Panc1 (cell line): ENCODE results near the gene CCDC178. TPM values are rescaled to one million over a fixed set of nuclear protein-coding genes. Genes with fewer than 3 reads are reported as not detected.

Experiments
- ATAC-seq: fragments of 200-7000 bp; cut with Tn5 transposase; 2 replicates; pipeline ENCODE4 v1.9.1; 2020; ENCODE audit warnings: mild to moderate bottlenecking, moderate library complexity
- BruUV-seq: library from RNA; stranded (reverse); fragments of 400-500 nt; replicated peaks from 2 replicates; lab custom pipeline; 2021; lab: Mats Ljungman, UMichigan
- CTCF ChIA-PET: fragments of 300-600 bp; sonication (Branson Sonifier 250); formaldehyde crosslinking; loops from one replicate; lab custom pipeline; 2022; ENCODE audit warnings: antibody characterized with exemption; lab: Charles Lee
- POLR2A ChIA-PET: fragments of 300-600 bp; sonication (Branson Sonifier 250); formaldehyde crosslinking; loops from one replicate; lab custom pipeline; 2022; ENCODE audit warnings: antibody characterized with exemption; lab: Charles Lee
- DNase-seq: peaks from one replicate; pipeline ENCODE4 v3.0.0-alpha.2; 2010; ENCODE audit warnings: low read depth, low spot score
- H3K27ac ChIP-seq: 2 replicates; pipeline ENCODE4 v1.5.1; 2011; ENCODE audit warnings: mild to moderate bottlenecking, low read length, inconsistent platforms
- H3K27me3 ChIP-seq: fragments of 200-500 bp; sonication (Bioruptor generic); 2 replicates; pipeline ENCODE4 v1.6.0; 2014; ENCODE audit warnings: low read length, inconsistent platforms; ENCODE audit not compliant: control insufficient read depth, insufficient read depth
- H3K36me3 ChIP-seq: fragments of 200-500 bp; sonication (Bioruptor generic); 2 replicates; pipeline ENCODE4 v1.5.1; 2014; ENCODE audit warnings: inconsistent platforms, mild to moderate bottlenecking, low read length, moderate library complexity; ENCODE audit not compliant: control insufficient read depth, insufficient read depth
- H3K4me1 ChIP-seq: 2 replicates; pipeline ENCODE4 v1.5.1; 2011; ENCODE audit warnings: inconsistent platforms, mild to moderate bottlenecking, low read length, moderate library complexity; ENCODE audit not compliant: control insufficient read depth, insufficient read depth
- H3K4me3 ChIP-seq, 2 experiments: 2 replicates each; pipeline ENCODE4 v1.5.1; 2011 to 2012; ENCODE audit warnings: low read depth in 2 of 2, low read length in 2 of 2, mild to moderate bottlenecking in 2 of 2, inconsistent platforms in 1 of 2, moderate library complexity in 1 of 2
- H3K9me3 ChIP-seq: fragments of 200-500 bp; sonication (Bioruptor generic); 2 replicates; pipeline ENCODE4 v1.5.1; 2014; ENCODE audit warnings: low read depth, mild to moderate bottlenecking, inconsistent platforms, low read length, moderate library complexity; ENCODE audit not compliant: control insufficient read depth, insufficient read depth
- POLR2AphosphoS5 ChIP-seq: IDR thresholded peaks from 2 replicates; pipeline ENCODE4 v1.6.1; 2012; ENCODE audit warnings: mild to moderate bottlenecking, low read depth, low read length, moderate library complexity
- SIN3A ChIP-seq: IDR thresholded peaks from 2 replicates; pipeline ENCODE4 v1.6.1; 2012; ENCODE audit warnings: low read depth, mild to moderate bottlenecking, low read length, moderate library complexity, borderline replicate concordance; ENCODE audit not compliant: insufficient read depth
- TCF7L2 ChIP-seq: IDR thresholded peaks from 2 replicates; pipeline ENCODE4 v1.6.1; 2011; ENCODE audit warnings: mild to moderate bottlenecking, low read depth, low read length, inconsistent platforms
- in situ Hi-C: cut with HindIII; loops from 2 replicates; pipeline ENCODE4 v1.10.0; 2016; ENCODE audit warnings: low sequenced_read_pairs, low pct_unique_long_range_greater_than_20kb
- intact Hi-C: fragments of 100-400 bp; cut with micrococcal nuclease; formaldehyde crosslinking; loops from one replicate; pipeline ENCODE4 v1.10.0; 2022; ENCODE audit not compliant: unreplicated experiment
- total RNA-seq: library from RNA; stranded (reverse); gene quantifications from one replicate; pipeline ENCODE4 v1.2.1, GENCODE V29; 2021; ENCODE audit not compliant: unreplicated experiment
- TF ChIP-seq, protein P1 (sequence below), 2 experiments: IDR thresholded peaks; 2 replicates each; pipeline ENCODE4 v1.6.1; 2011 to 2012; ENCODE audit warnings: low read depth in 2 of 2, control low read depth in 1 of 2, low read length in 1 of 2, mild to moderate bottlenecking in 1 of 2, moderate library complexity in 1 of 2; ENCODE audit not compliant: insufficient read depth in 1 of 2
- TF ChIP-seq, protein P2 (sequence below): fragments of 450-650 bp; IDR thresholded peaks from 2 replicates; pipeline ENCODE4 v1.5.1; 2017; ENCODE audit warnings: mild to moderate bottlenecking

CCDC178 gene
- total RNA-seq, 1 experiment from 2014 or later, result not detected

GRCh38 chr18:33282142-33282541 lies 158.4 kb downstream of the CCDC178 start:
- DNase-seq (no peak), ATAC-seq (no peak)
- H3K9me3 ChIP-seq, result no peaks in the 10 kb centered on the region
- intact Hi-C loops, result no loop called here
- no peak for TF ChIP-seq TCF7L2
- TF ChIP-seq POLR2AphosphoS5, result no peak
- TF ChIP-seq, protein P1, sequence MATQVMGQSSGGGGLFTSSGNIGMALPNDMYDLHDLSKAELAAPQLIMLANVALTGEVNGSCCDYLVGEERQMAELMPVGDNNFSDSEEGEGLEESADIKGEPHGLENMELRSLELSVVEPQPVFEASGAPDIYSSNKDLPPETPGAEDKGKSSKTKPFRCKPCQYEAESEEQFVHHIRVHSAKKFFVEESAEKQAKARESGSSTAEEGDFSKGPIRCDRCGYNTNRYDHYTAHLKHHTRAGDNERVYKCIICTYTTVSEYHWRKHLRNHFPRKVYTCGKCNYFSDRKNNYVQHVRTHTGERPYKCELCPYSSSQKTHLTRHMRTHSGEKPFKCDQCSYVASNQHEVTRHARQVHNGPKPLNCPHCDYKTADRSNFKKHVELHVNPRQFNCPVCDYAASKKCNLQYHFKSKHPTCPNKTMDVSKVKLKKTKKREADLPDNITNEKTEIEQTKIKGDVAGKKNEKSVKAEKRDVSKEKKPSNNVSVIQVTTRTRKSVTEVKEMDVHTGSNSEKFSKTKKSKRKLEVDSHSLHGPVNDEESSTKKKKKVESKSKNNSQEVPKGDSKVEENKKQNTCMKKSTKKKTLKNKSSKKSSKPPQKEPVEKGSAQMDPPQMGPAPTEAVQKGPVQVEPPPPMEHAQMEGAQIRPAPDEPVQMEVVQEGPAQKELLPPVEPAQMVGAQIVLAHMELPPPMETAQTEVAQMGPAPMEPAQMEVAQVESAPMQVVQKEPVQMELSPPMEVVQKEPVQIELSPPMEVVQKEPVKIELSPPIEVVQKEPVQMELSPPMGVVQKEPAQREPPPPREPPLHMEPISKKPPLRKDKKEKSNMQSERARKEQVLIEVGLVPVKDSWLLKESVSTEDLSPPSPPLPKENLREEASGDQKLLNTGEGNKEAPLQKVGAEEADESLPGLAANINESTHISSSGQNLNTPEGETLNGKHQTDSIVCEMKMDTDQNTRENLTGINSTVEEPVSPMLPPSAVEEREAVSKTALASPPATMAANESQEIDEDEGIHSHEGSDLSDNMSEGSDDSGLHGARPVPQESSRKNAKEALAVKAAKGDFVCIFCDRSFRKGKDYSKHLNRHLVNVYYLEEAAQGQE (IDR thresholded peaks at IDR 0.05; ENCODE audit: insufficient read depth in 1 of 2, low read depth in 2 of 2, low read length in 1 of 2), result no peak
- TF ChIP-seq, protein P2, sequence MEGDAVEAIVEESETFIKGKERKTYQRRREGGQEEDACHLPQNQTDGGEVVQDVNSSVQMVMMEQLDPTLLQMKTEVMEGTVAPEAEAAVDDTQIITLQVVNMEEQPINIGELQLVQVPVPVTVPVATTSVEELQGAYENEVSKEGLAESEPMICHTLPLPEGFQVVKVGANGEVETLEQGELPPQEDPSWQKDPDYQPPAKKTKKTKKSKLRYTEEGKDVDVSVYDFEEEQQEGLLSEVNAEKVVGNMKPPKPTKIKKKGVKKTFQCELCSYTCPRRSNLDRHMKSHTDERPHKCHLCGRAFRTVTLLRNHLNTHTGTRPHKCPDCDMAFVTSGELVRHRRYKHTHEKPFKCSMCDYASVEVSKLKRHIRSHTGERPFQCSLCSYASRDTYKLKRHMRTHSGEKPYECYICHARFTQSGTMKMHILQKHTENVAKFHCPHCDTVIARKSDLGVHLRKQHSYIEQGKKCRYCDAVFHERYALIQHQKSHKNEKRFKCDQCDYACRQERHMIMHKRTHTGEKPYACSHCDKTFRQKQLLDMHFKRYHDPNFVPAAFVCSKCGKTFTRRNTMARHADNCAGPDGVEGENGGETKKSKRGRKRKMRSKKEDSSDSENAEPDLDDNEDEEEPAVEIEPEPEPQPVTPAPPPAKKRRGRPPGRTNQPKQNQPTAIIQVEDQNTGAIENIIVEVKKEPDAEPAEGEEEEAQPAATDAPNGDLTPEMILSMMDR, result no peak
- TF ChIP-seq SIN3A, result no peak
- H3K27me3 ChIP-seq, result no peaks in the 10 kb centered on the region
- no TSS peak for BruUV-seq
- H3K4me1 ChIP-seq, result no peaks in the 10 kb centered on the region
- no peak overlapping the region for H3K4me3 ChIP-seq
- CTCF ChIA-PET, result no interaction called here
- no peak overlapping the region for H3K27ac ChIP-seq
- POLR2A ChIA-PET, result no interaction called here
- H3K36me3 ChIP-seq, result no peaks in the 10 kb centered on the region
- in situ Hi-C loops, result no loop called here

DNA sequence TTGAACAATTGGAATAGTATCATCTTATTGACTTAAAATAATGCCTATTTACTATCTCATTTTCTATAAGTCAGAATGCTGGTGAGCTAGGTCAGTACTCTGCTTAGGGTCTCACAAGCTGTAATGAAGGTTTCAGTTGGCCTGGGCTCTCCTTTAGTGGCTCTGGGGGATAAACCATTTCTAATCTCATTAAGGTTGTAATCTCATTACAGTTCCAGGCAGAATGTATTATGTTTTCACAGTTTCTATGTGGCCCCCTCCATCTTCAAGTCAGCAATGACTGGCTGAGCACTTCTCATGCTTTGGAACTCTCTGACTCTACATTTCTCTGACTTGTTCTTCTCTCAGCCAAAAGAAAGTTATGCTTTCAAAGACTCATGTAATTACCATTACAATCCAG lies 163.1 kb downstream of the CCDC178 start:
- intact Hi-C loops, result no loop called here
- no peak overlapping the region for H3K27ac ChIP-seq
- POLR2A ChIA-PET, result no interaction called here
- DNase-seq (no peak), ATAC-seq (no peak)
- no peak for TF ChIP-seq SIN3A
- TF ChIP-seq TCF7L2, result no peak
- no peaks in the 10 kb centered on the region for H3K9me3 ChIP-seq
- no peaks in the 10 kb centered on the region for H3K36me3 ChIP-seq
- no TSS peak for BruUV-seq
- H3K4me3 ChIP-seq, result no peak overlapping the region
- H3K27me3 ChIP-seq, result no peaks in the 10 kb centered on the region
- no peaks in the 10 kb centered on the region for H3K4me1 ChIP-seq
- CTCF ChIA-PET, result no interaction called here
- in situ Hi-C loops, result no loop called here

- intact Hi-C loops, result no loop called here
- in situ Hi-C loops, result no loop called here
Observed at GRCh38 chr18:33275843-33276242, 164.7 kb downstream of the CCDC178 start.

More at GRCh38 chr18:33275843-33276242, 164.7 kb downstream of the CCDC178 start:
- TF ChIP-seq POLR2AphosphoS5 (no peak), SIN3A (no peak), TCF7L2 (no peak)
- TF ChIP-seq, protein P2, result no peak
- TF ChIP-seq, protein P1 (IDR thresholded peaks at IDR 0.05; ENCODE audit: insufficient read depth in 1 of 2, low read depth in 2 of 2, low read length in 1 of 2), result no peak
- no peak overlapping the region for H3K4me3 ChIP-seq
- H3K36me3 ChIP-seq, result no peaks in the 10 kb centered on the region
- no TSS peak for BruUV-seq
- H3K27me3 ChIP-seq, result no peaks in the 10 kb centered on the region
- ATAC-seq (no peak), DNase-seq (no peak)
- H3K27ac ChIP-seq, result no peak overlapping the region
- ChIA-PET POLR2A (no interaction called here), CTCF (no interaction called here)
- no peaks in the 10 kb centered on the region for H3K9me3 ChIP-seq
- H3K4me1 ChIP-seq, result no peaks in the 10 kb centered on the region
